Anterior cingulate cortex (tissue), 58 donors: Measurements from ENCODE around the gene PARG.
"Not testable (repeated sequence)": the region's sequence is repeated elsewhere in the genome, so short reads cannot be mapped to it uniquely, and the experiment has no call there.

Experiments used
- DNase-seq, 58 donors: peaks; one replicate each; lab custom pipeline; 2025; lab: John Stamatoyannopoulos, UW

PARG gene

GRCh38 chr10:49941447-49942338, at the start of gene PARG, which contains the start of gene TIMM23B:
TSS of gene PARG (minus strand) at chr10:49942027. CDS start at chr10:49941725, 302 bp downstream.
TSS of gene TIMM23B (plus strand) at chr10:49942053. CDS start at chr10:49942195, 142 bp downstream.
- DNase-seq, result peak in 57 of 58 donors; percentile 25 to 86 (median 72)

- DNase-seq, result not testable (repeated sequence)
Observed at GRCh38 chr10:49988376-49988775, 46.5 kb upstream of the PARG start, which contains the start of gene AGAP6. TSS of gene AGAP6 (plus strand) at chr10:49988406. CDS start at chr10:49988716, 310 bp downstream.

GRCh38 chr10:49987207-49987606, 45.4 kb upstream of the PARG start:
- not testable (repeated sequence) for DNase-seq

GRCh38 chr10:49977756-49978155, 35.9 kb upstream of the PARG start:
- not testable (repeated sequence) for DNase-seq

- DNase-seq, result not testable (repeated sequence)
Observed at GRCh38 chr10:49972094-49972493, 30.3 kb upstream of the PARG start.

GRCh38 chr10:49971466-49971865, 29.6 kb upstream of the PARG start:
- DNase-seq, result not testable (repeated sequence)

GRCh38 chr10:49970331-49970857, 28.6 kb upstream of the PARG start:
- not testable (repeated sequence) for DNase-seq

GRCh38 chr10:49953122-49953521, 11.3 kb upstream of the PARG start:
- DNase-seq, result not testable (repeated sequence)

- not testable (repeated sequence) for DNase-seq
Observed at GRCh38 chr10:49952006-49952405, 10.2 kb upstream of the PARG start.

GRCh38 chr10:49948737-49949136, 6.9 kb upstream of the PARG start:
- DNase-seq, result not testable (repeated sequence)

- not testable (repeated sequence) for DNase-seq
Observed at GRCh38 chr10:49948142-49948541, 6.3 kb upstream of the PARG start.

- not testable (repeated sequence) for DNase-seq
Observed at GRCh38 chr10:49943607-49944006, 1.8 kb upstream of the PARG start.

- DNase-seq, result not testable (repeated sequence)
Observed at GRCh38 chr10:49942339-49942705, 495 bp upstream of the PARG start.

GRCh38 chr10:49931959-49932728, 9.7 kb downstream of the PARG start:
- not testable (repeated sequence) for DNase-seq

- DNase-seq, result not testable (repeated sequence)
Observed at GRCh38 chr10:49931276-49931675, 10.6 kb downstream of the PARG start.

- DNase-seq, result not testable (repeated sequence)
Observed at GRCh38 chr10:49923572-49923971, 18.3 kb downstream of the PARG start.

GRCh38 chr10:49922041-49922440, 19.8 kb downstream of the PARG start:
- not testable (repeated sequence) for DNase-seq

- not testable (repeated sequence) for DNase-seq
Observed at GRCh38 chr10:49917927-49918326, 23.9 kb downstream of the PARG start.

GRCh38 chr10:49916451-49916850, 25.4 kb downstream of the PARG start:
- DNase-seq, result not testable (repeated sequence)

GRCh38 chr10:49910295-49910694, 31.5 kb downstream of the PARG start:
- not testable (repeated sequence) for DNase-seq
